ENCODE results near the gene MAGI2. TPM values are rescaled to one million over a fixed set of nuclear protein-coding genes. Genes with fewer than 3 reads are reported as not detected.

Gene MAGI2
- total RNA-seq, 1 experiment from 2014 or later, result 0.52 TPM

DNA sequence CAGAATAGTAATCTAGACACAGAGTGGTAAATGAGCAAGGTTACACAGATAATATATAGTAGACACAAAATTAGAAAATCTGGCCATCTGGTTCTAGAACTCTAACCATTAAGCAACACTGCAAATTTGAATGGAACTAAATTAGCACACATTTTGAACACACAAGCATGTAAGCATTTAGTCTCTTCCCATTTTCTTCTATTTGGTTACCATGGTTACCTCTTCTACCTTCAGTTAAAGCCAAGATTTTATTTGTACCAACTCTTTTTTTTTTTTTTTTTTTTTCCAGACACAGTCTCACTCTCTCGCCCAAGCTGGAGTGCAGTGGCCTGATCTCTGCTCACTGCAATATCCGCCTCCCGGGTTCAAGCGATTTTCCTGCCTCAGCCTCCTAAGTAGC is 790.5 kb downstream of the MAGI2 start:
- no TSS peak for BruUV-seq (replicated peaks)
- H3K27me3 Mint-ChIP-seq (ENCODE audit: unreplicated experiment), result no peaks in the 10 kb centered on the region
- intact Hi-C loops (cut with micrococcal nuclease; ENCODE audit: unreplicated experiment), result no loop called here
- CTCF ChIA-PET, result no interaction called here
- TF ChIP-seq CTCF (IDR thresholded peaks at IDR 0.05; ENCODE audit: unreplicated experiment), result no peak
- no peaks in the 10 kb centered on the region for H3K9me3 Mint-ChIP-seq (ENCODE audit: low read depth, unreplicated experiment)
- no peak overlapping the region for H3K27ac Mint-ChIP-seq (ENCODE audit: unreplicated experiment)
- no peaks in the 10 kb centered on the region for H3K36me3 Mint-ChIP-seq (ENCODE audit: insufficient read depth, unreplicated experiment)
- H3K4me1 Mint-ChIP-seq (ENCODE audit: low read depth, unreplicated experiment), result no peaks in the 10 kb centered on the region
- no peak overlapping the region for H3K4me3 Mint-ChIP-seq (ENCODE audit: low read depth, unreplicated experiment)
- no peak for DNase-seq

- no peak overlapping the region for H3K4me3 Mint-ChIP-seq (ENCODE audit: low read depth, unreplicated experiment)
- no peaks in the 10 kb centered on the region for H3K36me3 Mint-ChIP-seq (ENCODE audit: insufficient read depth, unreplicated experiment)
- no peaks in the 10 kb centered on the region for H3K4me1 Mint-ChIP-seq (ENCODE audit: low read depth, unreplicated experiment)
- no peaks in the 10 kb centered on the region for H3K9me3 Mint-ChIP-seq (ENCODE audit: low read depth, unreplicated experiment)
- no peaks in the 10 kb centered on the region for H3K27me3 Mint-ChIP-seq (ENCODE audit: unreplicated experiment)
- BruUV-seq (replicated peaks), result no TSS peak
- no peak overlapping the region for H3K27ac Mint-ChIP-seq (ENCODE audit: unreplicated experiment)
- intact Hi-C loops (cut with micrococcal nuclease; ENCODE audit: unreplicated experiment), result no loop called here
- TF ChIP-seq CTCF (IDR thresholded peaks at IDR 0.05; ENCODE audit: unreplicated experiment), result no peak
- peak; percentile 0 for DNase-seq
- CTCF ChIA-PET, result no interaction called here
Measured at GRCh38 chr7:78649976-78650375, 803.5 kb downstream of the MAGI2 start.

- H3K27ac Mint-ChIP-seq (ENCODE audit: unreplicated experiment), result no peak overlapping the region
- BruUV-seq (replicated peaks), result no TSS peak
- no peaks in the 10 kb centered on the region for H3K9me3 Mint-ChIP-seq (ENCODE audit: low read depth, unreplicated experiment)
- H3K4me1 Mint-ChIP-seq (ENCODE audit: low read depth, unreplicated experiment), result no peaks in the 10 kb centered on the region
- intact Hi-C loops (cut with micrococcal nuclease; ENCODE audit: unreplicated experiment), result no loop called here
- no peak overlapping the region for H3K4me3 Mint-ChIP-seq (ENCODE audit: low read depth, unreplicated experiment)
- CTCF ChIA-PET, result no interaction called here
- no peak for TF ChIP-seq CTCF (IDR thresholded peaks at IDR 0.05; ENCODE audit: unreplicated experiment)
- DNase-seq, result no peak
- H3K36me3 Mint-ChIP-seq (ENCODE audit: insufficient read depth, unreplicated experiment), result no peaks in the 10 kb centered on the region
- no peaks in the 10 kb centered on the region for H3K27me3 Mint-ChIP-seq (ENCODE audit: unreplicated experiment)
Measured at GRCh38 chr7:78649236-78649635, 804.2 kb downstream of the MAGI2 start.

DNA sequence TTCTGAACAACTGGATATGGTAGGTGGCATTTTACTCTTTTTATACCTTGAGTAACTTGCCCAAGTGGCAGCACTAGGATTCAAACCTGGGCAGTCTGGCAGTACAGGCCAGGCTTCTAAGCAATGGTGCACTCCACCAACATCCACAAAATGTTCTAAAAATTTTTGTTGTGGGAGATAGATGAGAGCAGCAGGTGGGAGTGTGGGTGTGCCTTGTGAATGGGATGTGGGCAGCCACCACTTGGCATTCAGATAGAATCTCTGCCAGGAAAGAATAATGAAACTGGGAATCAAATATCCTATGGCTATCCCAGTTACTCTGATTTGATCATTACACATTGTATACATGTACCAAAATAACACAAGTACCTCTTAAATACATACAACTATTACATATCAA is 810.7 kb downstream of the MAGI2 start:
- H3K27me3 Mint-ChIP-seq (ENCODE audit: unreplicated experiment), result no peaks in the 10 kb centered on the region
- BruUV-seq (replicated peaks), result no TSS peak
- no peaks in the 10 kb centered on the region for H3K36me3 Mint-ChIP-seq (ENCODE audit: insufficient read depth, unreplicated experiment)
- no peak for TF ChIP-seq CTCF (IDR thresholded peaks at IDR 0.05; ENCODE audit: unreplicated experiment)
- CTCF ChIA-PET, result no interaction called here
- no peak overlapping the region for H3K4me3 Mint-ChIP-seq (ENCODE audit: low read depth, unreplicated experiment)
- H3K27ac Mint-ChIP-seq (ENCODE audit: unreplicated experiment), result no peak overlapping the region
- DNase-seq, result no peak
- no peaks in the 10 kb centered on the region for H3K9me3 Mint-ChIP-seq (ENCODE audit: low read depth, unreplicated experiment)
- intact Hi-C loops (cut with micrococcal nuclease; ENCODE audit: unreplicated experiment), result no loop called here
- H3K4me1 Mint-ChIP-seq (ENCODE audit: low read depth, unreplicated experiment), result no peaks in the 10 kb centered on the region

- no peak overlapping the region for H3K27ac Mint-ChIP-seq (ENCODE audit: unreplicated experiment)
- no peak for TF ChIP-seq CTCF (IDR thresholded peaks at IDR 0.05; ENCODE audit: unreplicated experiment)
Measured at GRCh38 chr7:78638364-78638763, 815.1 kb downstream of the MAGI2 start.

More at GRCh38 chr7:78638364-78638763, 815.1 kb downstream of the MAGI2 start:
- H3K9me3 Mint-ChIP-seq (ENCODE audit: low read depth, unreplicated experiment), result no peaks in the 10 kb centered on the region
- H3K27me3 Mint-ChIP-seq (ENCODE audit: unreplicated experiment), result no peaks in the 10 kb centered on the region
- DNase-seq, result no peak
- BruUV-seq (replicated peaks), result no TSS peak
- CTCF ChIA-PET, result no interaction called here
- no peak overlapping the region for H3K4me3 Mint-ChIP-seq (ENCODE audit: low read depth, unreplicated experiment)
- peaks cover 9% of the 10 kb centered on the region for H3K4me1 Mint-ChIP-seq (ENCODE audit: low read depth, unreplicated experiment)
- H3K36me3 Mint-ChIP-seq (ENCODE audit: insufficient read depth, unreplicated experiment), result no peaks in the 10 kb centered on the region
- intact Hi-C loops (cut with micrococcal nuclease; ENCODE audit: unreplicated experiment), result no loop called here
